ENCODE measurements around the gene TRAPPC12. TPM values are rescaled to one million over a fixed set of nuclear protein-coding genes. Genes with fewer than 3 reads are reported as not detected.

The TRAPPC12 gene
- total and polyA plus RNA-seq, 4 experiments from 2014 or later, result 18.0 to 137 (median 94.7) TPM

DNA sequence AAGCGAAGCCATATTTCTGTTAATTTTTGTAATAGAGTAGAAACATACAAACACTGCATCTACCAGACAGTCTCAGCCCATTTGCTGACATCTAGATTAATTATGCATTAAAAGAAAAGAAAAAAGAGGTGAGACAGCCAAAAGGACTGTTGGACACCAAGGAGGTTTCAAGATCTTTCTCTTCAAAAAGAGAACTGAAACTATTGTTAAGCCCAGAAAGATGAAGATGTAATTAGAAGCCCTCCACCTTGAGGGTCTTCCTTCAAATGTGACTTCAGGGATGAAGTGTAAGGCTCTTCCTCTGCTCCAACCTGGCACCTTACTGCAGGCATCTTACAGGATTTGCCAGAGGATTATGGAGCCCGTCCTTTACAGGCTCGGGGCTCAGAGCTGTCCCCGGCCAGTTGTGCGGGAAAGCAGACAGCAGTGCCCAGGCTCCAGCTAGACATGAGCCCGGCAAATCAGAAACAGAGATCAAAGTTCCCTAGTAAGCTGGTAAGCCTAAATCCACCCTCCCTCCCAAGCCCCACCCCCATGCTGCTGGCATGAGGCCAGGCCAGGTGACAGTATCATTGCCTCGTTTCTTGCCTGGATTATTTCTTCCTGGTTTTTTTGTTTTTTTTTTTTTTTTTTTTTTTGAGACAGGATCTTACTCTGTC, 101.0 kb downstream of the TRAPPC12 start:
- DNase-seq, result no peak
- ChIA-PET POLR2A (ENCODE audit: partially characterized antibody) (no interaction called here), CTCF (ENCODE audit: partially characterized antibody) (interaction anchor here (0.9 to 1.4 kb wide), 2 partner anchors 18 to 171 kb away, joined by 3 read pairs; no protein-coding TSS in a partner anchor)
- peak overlapping the region in 5 of 7 donors; percentile 48 to 83 (median 76) for H3K27ac Mint-ChIP-seq
- H3K9me3 ChIP-seq (ENCODE audit: control insufficient read depth in 1 of 2, low read length in 2 of 2), result no peaks in the 10 kb centered on the region
- H3K4me3 Mint-ChIP-seq, result no peak overlapping the region
- no peak overlapping the region for H3K4me3 ChIP-seq (ENCODE audit: low read length in 2 of 2)
- peaks cover 0 to 6% (median 3%) of the 10 kb centered on the region in 4 donors for H3K4me1 Mint-ChIP-seq
- peaks cover 6% of the 10 kb centered on the region for H3K36me3 ChIP-seq (ENCODE audit: insufficient read depth, low read length)
- no peak overlapping the region for H3K27ac ChIP-seq (ENCODE audit: low read depth, low read length)
- H3K9me3 Mint-ChIP-seq, result peaks cover 0 to 1% (median 0%) of the 10 kb centered on the region in 8 donors
- H3K36me3 Mint-ChIP-seq, result peaks cover 31 to 46% of the 10 kb centered on the region in 2 donors
- H3K27me3 Mint-ChIP-seq, result no peaks in the 10 kb centered on the region
- H3K27me3 ChIP-seq (ENCODE audit: insufficient read depth, low read length), result no peaks in the 10 kb centered on the region
- no peaks in the 10 kb centered on the region for H3K4me1 ChIP-seq (ENCODE audit: insufficient read depth, low read length)
- intact Hi-C loops (cut with micrococcal nuclease), result no loop called here

DNA sequence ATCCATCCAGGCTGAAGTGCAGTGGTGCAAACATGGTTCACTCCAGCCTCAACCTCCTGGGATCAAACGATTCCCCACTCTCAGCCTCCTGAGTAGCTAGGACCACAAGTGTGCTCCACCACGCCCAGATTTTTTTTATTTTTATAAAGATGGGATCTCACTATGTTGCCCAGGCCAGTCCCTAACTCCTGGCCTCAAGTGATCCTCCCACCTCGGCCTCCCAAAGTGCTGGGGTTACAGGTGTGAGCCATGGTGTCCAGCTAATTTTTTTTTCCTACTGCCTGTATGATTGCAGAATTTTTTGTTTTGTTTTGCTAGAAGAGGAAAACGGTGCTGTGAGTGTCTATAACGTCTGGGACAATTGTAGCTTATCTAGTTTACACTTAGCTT, 101.5 kb downstream of the TRAPPC12 start:
- H3K27ac ChIP-seq (ENCODE audit: low read depth, low read length), result no peak overlapping the region
- Mint-ChIP-seq H3K27me3 (no peaks in the 10 kb centered on the region), H3K36me3 (peaks cover 29 to 50% of the 10 kb centered on the region in 2 donors), H3K4me3 (no peak overlapping the region), H3K27ac (peak overlapping the region in 2 of 7 donors; percentile 29 to 83), H3K4me1 (peaks cover 0 to 6% (median 3%) of the 10 kb centered on the region in 4 donors), H3K9me3 (peaks cover 0 to 1% (median 0%) of the 10 kb centered on the region in 8 donors)
- H3K9me3 ChIP-seq (ENCODE audit: control insufficient read depth in 1 of 2, low read length in 2 of 2), result no peaks in the 10 kb centered on the region
- POLR2A ChIA-PET (ENCODE audit: partially characterized antibody), result no interaction called here
- H3K4me1 ChIP-seq (ENCODE audit: insufficient read depth, low read length), result no peaks in the 10 kb centered on the region
- peaks cover 6% of the 10 kb centered on the region for H3K36me3 ChIP-seq (ENCODE audit: insufficient read depth, low read length)
- CTCF ChIA-PET (ENCODE audit: partially characterized antibody), result interaction anchor here (0.9 to 1.4 kb wide), 2 partner anchors 19 to 171 kb away, joined by 3 read pairs; no protein-coding TSS in a partner anchor
- no peak for DNase-seq
- intact Hi-C loops (cut with micrococcal nuclease), result no loop called here
- no peaks in the 10 kb centered on the region for H3K27me3 ChIP-seq (ENCODE audit: insufficient read depth, low read length)
- H3K4me3 ChIP-seq (ENCODE audit: low read length in 2 of 2), result no peak overlapping the region

DNA sequence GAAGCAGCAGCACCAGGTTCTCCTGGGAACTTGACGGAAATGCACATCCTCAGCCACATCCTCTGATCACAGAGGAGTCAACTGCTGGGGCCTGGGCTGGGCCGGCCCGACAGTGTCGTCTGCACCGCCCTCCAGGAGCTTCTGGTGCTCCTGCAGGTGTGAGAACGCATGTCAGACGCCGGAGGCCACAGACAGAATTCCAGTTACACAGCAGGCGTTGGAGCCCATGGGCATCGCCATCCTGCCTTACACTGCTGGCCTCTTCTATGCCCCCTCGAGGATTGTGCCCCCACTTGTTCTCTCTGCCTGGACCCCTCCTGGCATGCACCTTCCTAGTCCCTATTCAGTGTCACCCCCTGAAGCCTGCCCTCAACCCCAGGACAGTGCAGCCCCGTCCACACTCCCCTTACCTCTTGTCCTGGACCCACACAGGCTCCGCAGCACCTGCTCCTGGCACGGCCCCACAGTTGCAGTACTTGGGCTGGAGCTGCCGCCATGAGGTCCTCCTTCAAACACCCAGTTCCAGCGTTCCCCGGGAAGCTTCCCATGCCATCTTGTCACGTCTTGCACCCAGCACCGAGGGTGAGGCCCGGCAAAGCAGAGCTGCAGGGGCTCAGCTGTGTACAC, 102.4 kb downstream of the TRAPPC12 start:
- no peak overlapping the region for H3K27ac ChIP-seq (ENCODE audit: low read depth, low read length)
- POLR2A ChIA-PET (ENCODE audit: partially characterized antibody), result no interaction called here
- no peaks in the 10 kb centered on the region for H3K9me3 ChIP-seq (ENCODE audit: control insufficient read depth in 1 of 2, low read length in 2 of 2)
- Mint-ChIP-seq H3K36me3 (peaks cover 27 to 47% of the 10 kb centered on the region in 2 donors), H3K27me3 (no peaks in the 10 kb centered on the region), H3K27ac (peak overlapping the region in 2 of 7 donors; percentile 61 to 62), H3K4me3 (no peak overlapping the region), H3K4me1 (peaks cover 0 to 6% (median 3%) of the 10 kb centered on the region in 4 donors), H3K9me3 (peaks cover 0 to 1% (median 0%) of the 10 kb centered on the region in 8 donors)
- no peaks in the 10 kb centered on the region for H3K4me1 ChIP-seq (ENCODE audit: insufficient read depth, low read length)
- H3K27me3 ChIP-seq (ENCODE audit: insufficient read depth, low read length), result no peaks in the 10 kb centered on the region
- H3K4me3 ChIP-seq (ENCODE audit: low read length in 2 of 2), result no peak overlapping the region
- DNase-seq, result no peak
- H3K36me3 ChIP-seq (ENCODE audit: insufficient read depth, low read length), result peaks cover 6% of the 10 kb centered on the region
- CTCF ChIA-PET (ENCODE audit: partially characterized antibody), result interaction anchor here (0.9 to 1.4 kb wide), 2 partner anchors 20 to 170 kb away, joined by 3 read pairs; no protein-coding TSS in a partner anchor
- intact Hi-C loops (cut with micrococcal nuclease), result no loop called here

DNA sequence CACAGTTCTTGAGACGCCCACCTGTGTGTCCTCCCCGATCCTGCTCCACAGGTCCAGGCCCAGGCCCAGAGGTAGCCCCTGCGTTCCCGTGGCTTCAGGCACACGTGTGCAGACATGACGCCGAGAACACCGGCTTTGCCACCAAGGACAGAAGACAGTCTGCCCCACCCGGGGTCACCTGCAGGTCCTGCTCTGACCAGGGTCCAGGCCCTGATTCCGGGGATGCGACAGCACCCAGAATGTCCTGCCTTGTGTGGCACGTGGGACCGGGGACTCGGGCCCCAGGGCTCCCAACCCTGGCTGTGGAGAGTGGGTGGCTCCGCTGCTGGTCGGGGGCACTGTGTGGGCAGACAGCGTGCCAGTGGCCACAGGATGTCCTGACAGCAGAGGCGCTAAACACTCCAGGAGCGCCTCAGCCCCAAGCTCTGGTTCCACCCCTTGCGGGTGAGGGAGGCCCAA, 102.9 kb downstream of the TRAPPC12 start:
- no peak overlapping the region for H3K4me3 Mint-ChIP-seq
- no peaks in the 10 kb centered on the region for H3K27me3 ChIP-seq (ENCODE audit: insufficient read depth, low read length)
- H3K27me3 Mint-ChIP-seq, result no peaks in the 10 kb centered on the region
- no peaks in the 10 kb centered on the region for H3K9me3 ChIP-seq (ENCODE audit: control insufficient read depth in 1 of 2, low read length in 2 of 2)
- peaks cover 6% of the 10 kb centered on the region for H3K36me3 ChIP-seq (ENCODE audit: insufficient read depth, low read length)
- POLR2A ChIA-PET (ENCODE audit: partially characterized antibody), result no interaction called here
- peaks cover 0 to 1% (median 0%) of the 10 kb centered on the region in 8 donors for H3K9me3 Mint-ChIP-seq
- H3K4me3 ChIP-seq (ENCODE audit: low read length in 2 of 2), result no peak overlapping the region
- H3K27ac ChIP-seq (ENCODE audit: low read depth, low read length), result no peak overlapping the region
- no peak overlapping the region for H3K27ac Mint-ChIP-seq
- H3K4me1 Mint-ChIP-seq, result peaks cover 0 to 6% (median 3%) of the 10 kb centered on the region in 4 donors
- CTCF ChIA-PET (ENCODE audit: partially characterized antibody), result no interaction called here
- H3K36me3 Mint-ChIP-seq, result peaks cover 26 to 46% of the 10 kb centered on the region in 2 donors
- no peaks in the 10 kb centered on the region for H3K4me1 ChIP-seq (ENCODE audit: insufficient read depth, low read length)
- intact Hi-C loops (cut with micrococcal nuclease), result no loop called here
- no peak for DNase-seq

DNA sequence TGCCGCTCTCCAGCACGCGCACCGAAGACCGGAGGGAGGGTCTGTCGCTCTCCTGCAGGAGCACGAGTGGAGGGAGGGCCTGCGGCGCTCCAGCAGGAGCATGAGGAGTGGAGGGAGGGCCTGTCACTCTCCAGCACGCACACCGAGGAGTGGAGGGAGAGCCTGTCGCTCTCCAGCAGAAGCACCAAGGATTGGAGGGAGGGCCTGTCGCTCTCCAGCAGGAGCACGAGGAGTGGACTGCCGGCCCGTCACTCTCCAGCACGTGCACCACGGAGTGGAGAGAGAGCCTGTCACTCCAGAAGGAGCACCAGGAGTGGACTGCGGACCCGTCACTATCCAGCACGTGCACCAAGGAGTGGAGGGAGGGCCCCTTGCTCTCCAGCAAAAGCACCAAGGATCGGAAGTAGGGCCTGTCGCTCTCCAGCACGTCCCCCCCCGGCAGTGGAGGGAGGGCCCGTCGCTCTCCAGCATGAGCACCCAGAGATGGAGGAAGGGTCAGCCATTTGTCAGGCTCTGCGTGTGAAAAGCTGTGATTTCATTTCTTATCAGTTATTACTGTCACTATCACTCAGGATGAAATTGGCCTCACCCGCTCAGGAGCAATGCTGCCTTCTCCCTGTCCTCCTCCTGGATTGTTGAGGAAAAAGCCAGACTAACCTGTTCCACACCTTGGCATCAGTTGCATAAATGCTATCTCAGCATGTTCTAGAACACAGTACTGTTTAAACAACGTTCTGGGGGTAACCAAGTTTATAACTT, 103.9 kb downstream of the TRAPPC12 start:
- Mint-ChIP-seq H3K4me1 (peaks cover 0 to 6% (median 3%) of the 10 kb centered on the region in 4 donors), H3K4me3 (no peak overlapping the region), H3K9me3 (peaks cover 0 to 1% (median 0%) of the 10 kb centered on the region in 8 donors), H3K27me3 (no peaks in the 10 kb centered on the region), H3K27ac (peak overlapping the region in 2 of 7 donors; percentile 4 to 29), H3K36me3 (peaks cover 19 to 40% of the 10 kb centered on the region in 2 donors)
- Histone ChIP-seq H3K36me3 (ENCODE audit: insufficient read depth, low read length) (peaks cover 6% of the 10 kb centered on the region), H3K4me1 (ENCODE audit: insufficient read depth, low read length) (no peaks in the 10 kb centered on the region), H3K4me3 (ENCODE audit: low read length in 2 of 2) (no peak overlapping the region), H3K9me3 (ENCODE audit: control insufficient read depth in 1 of 2, low read length in 2 of 2) (no peaks in the 10 kb centered on the region), H3K27me3 (ENCODE audit: insufficient read depth, low read length) (no peaks in the 10 kb centered on the region), H3K27ac (ENCODE audit: low read depth, low read length) (no peak overlapping the region)
- ChIA-PET CTCF (ENCODE audit: partially characterized antibody) (no interaction called here), POLR2A (ENCODE audit: partially characterized antibody) (no interaction called here)
- no peak for DNase-seq
- intact Hi-C loops (cut with micrococcal nuclease), result no loop called here

DNA sequence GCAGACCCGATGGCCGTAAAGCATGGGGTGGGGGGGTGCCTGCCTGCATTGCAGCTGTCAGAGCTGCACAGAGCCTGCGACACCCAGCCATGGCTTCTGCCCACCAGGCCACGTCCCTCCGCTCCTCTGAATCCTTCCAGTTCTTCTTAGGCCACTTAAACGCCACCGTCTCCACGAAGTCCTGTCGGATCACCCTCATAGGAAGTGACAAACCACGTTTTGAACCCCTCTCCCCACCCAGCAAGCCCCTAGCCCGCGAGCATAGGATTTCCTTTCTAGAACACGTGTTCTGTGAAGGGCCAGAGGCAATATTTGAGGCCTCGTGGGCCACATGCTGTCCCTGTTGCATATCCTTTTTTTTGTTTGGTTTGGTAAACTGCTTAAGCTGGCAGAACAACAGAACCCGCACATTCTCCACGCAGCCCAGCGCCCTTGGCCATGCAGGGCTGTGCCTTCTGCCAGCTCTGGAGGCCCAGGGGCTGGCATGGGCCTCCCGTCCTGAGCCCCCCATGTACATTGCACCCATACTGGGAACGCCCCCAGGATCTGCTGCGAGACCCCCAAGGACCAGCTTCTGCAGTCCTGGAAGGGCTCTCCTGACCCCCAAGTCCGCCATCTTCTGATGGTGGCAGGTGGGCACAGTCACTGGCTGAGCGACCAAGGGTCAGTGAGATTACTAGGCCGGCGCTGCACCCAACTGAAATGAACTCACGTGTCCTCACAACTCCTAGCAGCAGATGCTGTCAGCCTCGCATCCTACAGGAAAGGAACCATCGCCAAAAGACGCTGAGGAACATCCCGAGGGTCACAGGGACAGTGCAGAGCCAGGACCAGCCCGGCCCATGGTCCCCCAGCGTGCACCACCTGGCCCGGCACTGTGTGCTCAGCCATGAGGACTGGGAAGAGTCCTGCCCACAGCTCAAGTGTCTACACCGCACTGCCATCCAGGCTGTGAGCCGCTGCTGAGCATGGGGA, 104.8 kb downstream of the TRAPPC12 start:
- Histone ChIP-seq H3K4me3 (ENCODE audit: low read length in 2 of 2) (no peak overlapping the region), H3K27ac (ENCODE audit: low read depth, low read length) (no peak overlapping the region), H3K9me3 (ENCODE audit: control insufficient read depth in 1 of 2, low read length in 2 of 2) (no peaks in the 10 kb centered on the region), H3K27me3 (ENCODE audit: insufficient read depth, low read length) (no peaks in the 10 kb centered on the region), H3K36me3 (ENCODE audit: insufficient read depth, low read length) (peaks cover under 1% of the 10 kb centered on the region), H3K4me1 (ENCODE audit: insufficient read depth, low read length) (no peaks in the 10 kb centered on the region)
- H3K36me3 Mint-ChIP-seq, result peaks cover 14 to 33% of the 10 kb centered on the region in 2 donors
- no peaks in the 10 kb centered on the region for H3K27me3 Mint-ChIP-seq
- H3K4me3 Mint-ChIP-seq, result no peak overlapping the region
- H3K4me1 Mint-ChIP-seq, result peaks cover 0 to 6% (median 3%) of the 10 kb centered on the region in 4 donors
- ChIA-PET POLR2A (ENCODE audit: partially characterized antibody) (no interaction called here), CTCF (ENCODE audit: partially characterized antibody) (no interaction called here)
- H3K27ac Mint-ChIP-seq, result peak overlapping the region in 2 of 7 donors; percentile 4 to 57
- DNase-seq, result no peak
- intact Hi-C loops (cut with micrococcal nuclease), result no loop called here
- peaks cover 0 to 1% (median 0%) of the 10 kb centered on the region in 8 donors for H3K9me3 Mint-ChIP-seq
